GM12801 (cell line): Measurements from ENCODE around the gene MORN1.

Source experiments
- TF ChIP-seq, protein P1 (sequence below): IDR thresholded peaks from one replicate; pipeline ENCODE4 v1.5.1; 2011; ENCODE audit warnings: control low read depth; ENCODE audit not compliant: insufficient read length; ENCODE audit errors: extremely low read depth

Gene MORN1

DNA sequence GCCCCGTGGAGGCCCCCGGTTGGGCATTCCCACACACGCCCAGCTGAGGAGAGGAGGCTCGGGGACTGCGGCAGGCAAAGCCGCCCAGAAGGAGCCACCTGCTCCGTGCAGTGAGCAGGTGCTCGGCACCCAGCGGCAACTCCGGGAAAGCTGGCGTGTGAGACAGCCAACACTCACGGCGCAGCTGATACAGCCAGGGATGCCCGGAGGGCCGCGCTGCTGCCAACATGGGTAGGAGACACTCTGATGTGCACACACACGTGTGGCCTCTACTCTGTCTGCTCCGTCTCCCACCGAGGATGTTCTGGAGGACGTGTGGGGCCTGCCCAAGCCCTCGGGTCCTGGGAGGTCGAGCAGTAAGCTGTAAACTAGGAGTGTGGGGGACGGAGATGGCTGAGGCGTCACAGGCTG lies 12.9 kb downstream of the MORN1 start:
- TF ChIP-seq, protein P1, sequence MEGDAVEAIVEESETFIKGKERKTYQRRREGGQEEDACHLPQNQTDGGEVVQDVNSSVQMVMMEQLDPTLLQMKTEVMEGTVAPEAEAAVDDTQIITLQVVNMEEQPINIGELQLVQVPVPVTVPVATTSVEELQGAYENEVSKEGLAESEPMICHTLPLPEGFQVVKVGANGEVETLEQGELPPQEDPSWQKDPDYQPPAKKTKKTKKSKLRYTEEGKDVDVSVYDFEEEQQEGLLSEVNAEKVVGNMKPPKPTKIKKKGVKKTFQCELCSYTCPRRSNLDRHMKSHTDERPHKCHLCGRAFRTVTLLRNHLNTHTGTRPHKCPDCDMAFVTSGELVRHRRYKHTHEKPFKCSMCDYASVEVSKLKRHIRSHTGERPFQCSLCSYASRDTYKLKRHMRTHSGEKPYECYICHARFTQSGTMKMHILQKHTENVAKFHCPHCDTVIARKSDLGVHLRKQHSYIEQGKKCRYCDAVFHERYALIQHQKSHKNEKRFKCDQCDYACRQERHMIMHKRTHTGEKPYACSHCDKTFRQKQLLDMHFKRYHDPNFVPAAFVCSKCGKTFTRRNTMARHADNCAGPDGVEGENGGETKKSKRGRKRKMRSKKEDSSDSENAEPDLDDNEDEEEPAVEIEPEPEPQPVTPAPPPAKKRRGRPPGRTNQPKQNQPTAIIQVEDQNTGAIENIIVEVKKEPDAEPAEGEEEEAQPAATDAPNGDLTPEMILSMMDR, result no peak

DNA sequence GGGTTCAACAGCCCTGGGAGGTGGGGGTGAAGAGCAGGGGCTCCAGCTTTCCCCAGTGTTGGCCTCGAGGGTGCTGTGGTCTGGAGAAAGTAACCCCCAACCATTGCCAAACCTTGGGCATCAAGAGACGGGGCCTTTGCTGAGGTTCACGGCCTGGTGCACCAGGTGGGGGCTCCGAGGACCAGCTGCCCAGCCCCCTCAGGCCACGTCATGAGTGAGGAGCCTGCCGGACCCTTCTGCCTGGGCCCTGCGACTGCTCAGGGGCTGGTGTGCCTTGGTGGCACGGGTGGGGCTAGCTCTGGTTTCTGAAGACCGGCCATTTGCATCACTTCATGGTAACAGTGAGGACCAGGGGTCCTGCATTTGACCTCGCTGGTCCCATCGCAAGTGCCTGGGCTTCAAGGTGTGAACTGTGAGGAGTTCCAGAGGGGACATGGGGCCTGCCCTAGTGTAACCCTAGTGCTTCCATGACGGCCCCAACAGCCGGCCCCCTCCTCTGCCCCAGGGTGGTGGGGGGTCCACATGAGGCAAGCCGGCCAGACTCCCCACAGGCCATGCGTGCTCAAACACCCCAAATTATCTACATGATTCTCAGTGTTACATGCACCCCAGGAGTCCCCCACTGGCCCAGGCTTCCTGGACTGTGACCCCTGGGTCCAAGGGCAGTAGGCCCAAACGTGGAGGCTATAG lies 13.5 kb downstream of the MORN1 start:
- TF ChIP-seq, protein P1, result no peak

DNA sequence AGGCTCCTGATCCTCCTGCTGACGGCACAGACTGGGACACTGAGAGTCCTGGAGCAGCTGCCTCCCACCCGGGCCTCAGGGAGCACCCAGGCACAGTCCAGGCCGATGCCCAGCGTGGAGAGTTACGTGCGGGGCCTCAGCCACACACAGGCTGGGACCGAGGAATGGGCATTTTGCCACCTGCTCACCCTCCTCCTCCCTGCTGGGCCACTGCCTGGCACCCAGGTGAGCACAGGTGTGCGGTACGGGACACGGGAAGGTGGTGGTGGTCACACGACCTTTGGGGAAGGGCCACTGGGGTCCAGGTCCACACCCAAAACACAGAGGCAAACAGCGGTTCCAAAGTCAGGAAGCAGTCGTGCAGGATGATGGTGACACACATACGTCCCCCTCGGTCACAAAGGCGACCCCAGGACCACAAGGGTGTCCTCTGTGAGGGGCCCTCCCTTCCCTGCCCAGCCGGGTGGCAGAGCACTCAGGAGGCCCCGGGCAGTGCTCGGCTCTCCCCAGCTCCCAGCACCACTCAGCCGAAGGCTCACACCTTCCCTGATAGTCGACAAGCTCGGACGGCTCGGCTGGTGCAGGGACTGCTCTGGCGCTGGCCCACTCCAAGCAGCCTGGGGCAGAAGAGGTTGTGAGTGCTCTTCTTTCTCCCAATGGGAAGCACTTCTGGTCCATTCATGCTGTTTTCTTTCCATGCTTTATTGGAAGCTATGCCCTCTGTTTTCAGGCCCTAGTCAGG lies 14.3 kb downstream of the MORN1 start:
- TF ChIP-seq, protein P1, result no peak

DNA sequence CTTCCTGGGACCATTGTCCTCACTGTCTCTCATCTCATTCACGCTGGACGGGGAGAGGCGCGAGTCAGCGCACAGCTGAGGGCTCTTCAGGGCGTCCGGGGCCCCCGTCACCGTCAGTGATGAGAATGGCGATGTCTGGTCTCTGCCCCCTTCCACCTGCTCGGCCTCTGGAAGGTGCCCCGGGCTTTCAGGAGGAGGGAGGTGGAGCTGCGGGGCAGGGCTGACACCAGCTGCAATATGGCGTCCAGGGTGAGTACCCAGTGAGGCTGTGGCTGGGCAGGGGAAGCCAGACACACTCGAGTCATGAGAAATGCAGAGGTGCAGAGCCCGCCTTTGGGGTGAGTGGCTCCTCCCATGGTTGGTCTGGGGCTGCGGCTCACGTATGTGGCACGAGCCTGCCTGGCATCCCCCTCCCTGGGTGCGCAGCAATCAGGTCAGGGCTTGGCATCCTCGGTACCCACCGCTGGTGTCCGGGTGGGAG lies 15.1 kb downstream of the MORN1 start:
- TF ChIP-seq, protein P1, result no peak

DNA sequence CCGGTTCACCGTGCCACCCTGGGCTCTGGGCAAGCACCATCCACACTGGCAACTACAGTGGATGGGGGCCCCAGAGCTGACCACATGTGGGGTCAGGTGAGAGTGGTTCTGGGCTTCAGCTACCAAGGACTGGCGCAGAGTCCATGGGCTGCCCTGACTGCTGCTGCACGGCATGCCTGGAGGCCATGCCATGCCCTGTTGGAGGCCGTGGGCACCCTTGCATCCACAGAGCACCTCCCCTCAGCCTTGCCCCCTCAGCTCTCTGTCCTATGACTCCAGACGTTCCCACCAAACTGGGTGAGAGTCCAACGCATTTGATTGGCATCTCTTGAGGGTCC lies 15.5 kb downstream of the MORN1 start:
- TF ChIP-seq, protein P1, result no peak

- TF ChIP-seq, protein P1, result no peak
These were observed 16.0 kb downstream of the MORN1 start for GRCh38 chr1:2375246-2375922.
